LoVo (cell line): Measurements from ENCODE around the gene DPP6.
"Not testable (repeated sequence)": the region's sequence is repeated elsewhere in the genome, so short reads cannot be mapped to it uniquely, and the experiment has no call there.

Source experiments
- DNase-seq: peaks from one replicate; pipeline ENCODE4 v3.0.0-alpha.2; 2016; ENCODE audit warnings: low spot score

Gene DPP6

GRCh38 chr7:154148791-154149516 lies 96.8 kb downstream of the DPP6 start:
- DNase-seq, result not testable (repeated sequence)

DNA sequence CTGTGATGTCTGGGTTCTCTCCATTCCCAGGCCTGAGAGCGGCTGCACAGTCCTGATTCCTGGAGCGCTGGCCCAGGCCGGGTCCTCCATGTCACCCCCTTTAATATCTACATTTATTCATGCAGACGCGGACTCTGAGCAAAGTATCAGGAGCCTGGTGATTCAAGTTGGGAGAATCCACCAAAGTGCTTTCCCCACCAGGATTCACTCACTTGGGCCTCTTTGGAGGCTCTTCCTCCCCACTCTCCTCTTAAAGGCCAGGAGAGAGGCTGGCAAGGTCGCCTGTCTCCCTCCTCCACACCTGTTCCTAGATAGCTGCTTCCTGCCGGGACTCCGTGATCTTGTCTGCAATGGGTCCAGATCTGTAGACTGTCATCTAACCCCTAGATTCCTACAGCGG lies 98.5 kb downstream of the DPP6 start:
- DNase-seq, result not testable (repeated sequence)

DNA sequence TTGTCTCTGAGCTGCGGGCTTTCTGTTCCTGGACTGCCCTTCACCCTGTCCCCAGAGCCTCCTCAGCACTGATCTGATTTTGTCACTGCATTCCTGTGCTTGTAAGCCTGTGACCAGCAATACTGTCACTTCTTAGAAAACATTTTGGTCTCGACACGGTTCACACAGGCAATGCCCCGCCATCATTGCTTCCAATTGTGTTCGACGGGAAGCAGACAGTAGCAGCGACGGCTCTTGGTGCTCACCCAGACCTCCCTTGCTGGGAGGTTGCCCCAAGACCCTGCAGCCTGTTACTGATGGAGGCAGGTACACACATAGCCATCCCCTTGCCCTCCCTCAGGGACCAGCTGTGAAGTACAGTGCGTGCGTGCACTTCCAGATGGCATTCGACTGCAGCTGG lies 99.1 kb downstream of the DPP6 start:
- not testable (repeated sequence) for DNase-seq

GRCh38 chr7:154155928-154156327 lies 103.7 kb downstream of the DPP6 start:
- DNase-seq, result not testable (repeated sequence)

DNA sequence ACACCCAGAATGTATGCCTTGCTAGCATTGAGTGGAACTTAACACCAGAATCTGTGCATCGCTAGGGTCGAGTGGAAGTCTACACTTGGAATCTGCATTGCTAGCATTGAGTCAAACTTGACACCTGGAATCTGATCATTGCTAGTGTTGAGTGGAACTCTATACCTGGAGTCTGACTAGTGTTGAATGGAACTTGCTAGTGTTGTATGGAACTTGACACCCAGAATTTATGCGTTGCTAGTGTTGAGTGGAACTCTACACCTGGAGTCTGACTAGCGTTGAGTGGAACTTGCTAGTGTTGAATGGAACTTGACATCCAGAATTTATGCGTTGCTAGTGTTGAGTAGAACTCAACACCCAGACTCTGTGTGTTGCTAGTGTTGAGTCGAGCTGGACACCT lies 110.7 kb downstream of the DPP6 start:
- not testable (repeated sequence) for DNase-seq

DNA sequence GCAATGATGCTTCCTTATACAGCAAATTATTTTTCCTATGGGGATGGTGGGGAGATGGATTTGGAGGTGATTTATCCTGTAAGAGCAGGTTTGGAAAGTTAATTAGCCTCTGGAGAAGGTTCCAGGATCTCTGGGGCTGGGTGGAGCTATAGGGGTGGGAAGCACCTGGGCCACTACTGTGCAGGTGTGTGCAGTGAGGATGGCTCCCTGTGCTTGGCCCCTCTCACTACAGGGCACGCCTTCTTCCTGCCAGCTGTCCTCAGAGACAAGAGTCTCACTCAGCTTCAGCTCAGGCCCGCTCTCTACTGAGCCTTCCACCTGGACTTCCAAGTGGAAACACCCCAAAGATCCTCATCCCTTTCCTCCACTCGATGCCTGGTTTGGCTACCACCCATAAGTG lies 111.4 kb downstream of the DPP6 start:
- DNase-seq, result not testable (repeated sequence)

DNA sequence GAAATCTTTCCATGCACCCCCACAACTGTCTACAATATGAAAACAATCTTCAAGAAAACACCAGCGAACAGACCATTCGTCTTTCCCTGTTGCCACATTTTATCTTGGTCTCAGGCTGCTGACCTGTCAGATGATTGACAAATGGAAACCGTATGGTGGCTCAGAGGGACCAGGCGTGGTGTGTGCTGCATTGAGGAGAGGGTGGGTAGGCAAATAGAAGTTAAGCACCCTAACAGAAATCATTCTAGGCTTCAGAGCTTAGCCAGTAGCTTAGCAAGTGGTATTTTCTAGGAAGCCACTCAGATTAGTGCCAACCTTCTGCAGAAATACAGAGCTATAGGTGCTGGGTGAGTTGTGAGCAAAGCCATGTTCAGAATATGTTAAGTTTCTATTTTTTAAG lies 114.9 kb downstream of the DPP6 start:
- no peak for DNase-seq

GRCh38 chr7:154167807-154168206 lies 115.6 kb downstream of the DPP6 start:
- no peak for DNase-seq

- no peak for DNase-seq
These were observed 119.2 kb downstream of the DPP6 start for GRCh38 chr7:154171422-154171821.

DNA sequence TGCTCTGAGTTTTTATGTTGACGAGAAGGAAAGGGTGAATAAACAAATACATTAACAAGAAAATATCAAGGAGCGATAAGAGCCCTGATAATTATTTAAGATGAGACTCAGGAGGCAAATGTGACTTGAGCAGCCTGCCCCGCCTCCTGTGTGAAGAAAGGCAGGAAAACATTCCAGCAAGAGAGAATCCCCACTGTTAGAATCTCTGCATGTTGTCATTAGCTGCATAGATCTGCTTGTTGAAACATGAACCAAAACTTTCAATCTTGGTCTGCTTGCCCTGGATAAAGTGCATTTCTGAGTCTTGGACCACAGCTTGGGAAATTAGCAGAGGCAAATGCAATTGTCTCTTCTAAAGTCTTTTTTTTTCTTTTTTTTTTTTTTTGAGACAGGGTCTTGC lies 120.0 kb downstream of the DPP6 start:
- no peak for DNase-seq

DNA sequence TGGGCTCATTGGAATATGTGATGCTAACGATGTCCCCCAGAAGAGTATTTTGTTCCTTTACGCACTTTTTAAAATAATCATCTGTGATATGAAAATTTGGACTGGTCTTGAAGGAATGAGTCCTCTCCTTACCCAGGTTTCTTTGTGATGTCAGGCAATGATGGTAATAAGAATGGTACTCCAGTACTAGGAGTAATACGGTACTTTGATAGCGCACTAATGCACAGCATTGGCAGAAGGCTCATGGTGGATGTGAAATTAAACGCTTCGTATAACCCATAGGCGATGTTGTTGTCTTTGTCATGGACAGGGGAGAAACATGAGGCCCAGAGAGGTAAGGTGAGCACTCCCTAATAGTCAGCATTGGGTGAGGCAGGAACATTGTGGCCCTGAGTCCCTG lies 125.4 kb downstream of the DPP6 start:
- DNase-seq, result no peak

DNA sequence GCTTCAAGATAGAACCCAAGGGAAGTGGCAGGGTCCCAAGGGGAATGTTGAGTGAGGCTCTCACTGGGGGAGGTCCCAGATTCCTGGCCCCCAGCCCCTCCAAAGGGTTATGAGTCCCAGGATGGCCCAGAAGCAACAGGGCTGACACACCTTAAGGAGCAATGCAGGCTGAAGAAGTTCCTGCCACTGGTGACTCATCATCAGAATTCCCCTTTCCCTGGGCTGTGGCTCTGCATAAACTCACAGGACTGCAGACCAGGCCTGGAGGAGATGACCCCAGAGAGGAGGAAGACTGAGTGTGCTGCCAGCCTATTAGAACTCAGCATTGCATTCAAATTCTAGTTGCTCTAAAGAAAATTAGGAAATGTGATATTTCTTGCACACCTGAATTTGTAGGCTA lies 126.7 kb downstream of the DPP6 start:
- no peak for DNase-seq

GRCh38 chr7:154183482-154183881 lies 131.3 kb downstream of the DPP6 start:
- DNase-seq, result no peak

- no peak for DNase-seq
These were observed 131.7 kb downstream of the DPP6 start for GRCh38 chr7:154183946-154184345.

- no peak for DNase-seq
These were observed 134.6 kb downstream of the DPP6 start for GRCh38 chr7:154186811-154187210.

GRCh38 chr7:154188330-154188729 lies 136.1 kb downstream of the DPP6 start:
- no peak for DNase-seq

- no peak for DNase-seq
These were observed 143.1 kb downstream of the DPP6 start for GRCh38 chr7:154195266-154195665.

- DNase-seq, result no peak
These were observed 146.3 kb downstream of the DPP6 start for GRCh38 chr7:154198481-154198880.

GRCh38 chr7:154200241-154200640 lies 148.0 kb downstream of the DPP6 start:
- no peak for DNase-seq

DNA sequence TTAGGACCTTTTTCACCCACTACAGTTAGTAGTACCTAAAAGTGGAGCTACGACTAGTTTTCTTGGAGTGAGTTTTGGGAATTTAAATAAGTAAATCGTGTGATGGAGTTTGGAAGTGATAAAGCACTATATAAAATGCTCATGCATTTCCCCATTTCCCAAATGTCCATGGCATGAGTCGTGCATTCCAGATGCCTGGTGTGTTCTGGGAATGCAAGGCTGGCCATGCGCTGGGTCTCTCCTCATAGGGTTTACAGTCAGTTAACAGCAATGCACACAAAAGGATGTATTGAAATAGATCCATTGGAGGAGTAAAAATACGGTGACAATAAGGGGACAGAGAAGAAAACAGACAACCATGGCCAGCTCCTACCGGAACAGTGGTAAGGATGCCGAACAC lies 149.8 kb downstream of the DPP6 start:
- DNase-seq, result no peak

DNA sequence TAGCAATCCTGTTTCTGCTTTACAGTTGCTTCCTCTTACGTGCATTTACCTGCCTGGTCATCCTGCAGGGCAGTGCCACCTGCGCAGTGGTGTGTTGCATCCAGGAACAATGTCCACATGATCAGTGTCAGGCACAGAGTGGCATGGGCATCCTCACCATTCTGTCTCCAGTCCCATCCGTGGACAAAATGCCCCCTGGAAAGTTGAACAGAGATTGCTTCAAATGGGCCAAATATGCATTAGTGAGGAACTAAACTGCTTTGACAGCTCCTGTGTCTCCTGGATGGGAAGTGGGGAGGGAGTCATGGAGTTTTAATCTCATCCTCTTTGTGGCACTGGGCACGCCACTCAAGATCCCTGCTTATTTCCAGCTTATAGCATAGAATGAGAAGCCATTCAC lies 151.8 kb downstream of the DPP6 start:
- no peak for DNase-seq

DNA sequence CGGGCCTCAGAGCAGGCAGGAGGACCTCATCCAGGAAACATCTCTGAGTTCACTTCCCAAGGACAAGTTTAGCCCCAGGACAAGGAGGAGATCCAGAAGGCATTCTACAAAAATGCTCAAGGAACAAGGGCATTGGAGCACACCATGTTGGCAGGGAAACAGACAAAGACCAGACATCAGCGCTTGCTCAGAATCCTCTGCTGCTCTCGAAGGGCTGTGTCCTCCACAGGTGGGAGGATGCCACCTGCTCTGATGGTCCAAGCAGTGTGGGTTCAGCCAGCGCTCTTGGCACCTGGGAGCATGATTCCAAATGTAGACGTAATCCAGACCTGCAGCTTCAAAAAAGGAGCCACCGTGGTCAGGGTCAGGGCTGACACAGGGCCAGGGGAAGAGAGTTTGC lies 160.7 kb downstream of the DPP6 start:
- no peak for DNase-seq

- DNase-seq, result no peak
These were observed 165.6 kb downstream of the DPP6 start for GRCh38 chr7:154217688-154218340.

DNA sequence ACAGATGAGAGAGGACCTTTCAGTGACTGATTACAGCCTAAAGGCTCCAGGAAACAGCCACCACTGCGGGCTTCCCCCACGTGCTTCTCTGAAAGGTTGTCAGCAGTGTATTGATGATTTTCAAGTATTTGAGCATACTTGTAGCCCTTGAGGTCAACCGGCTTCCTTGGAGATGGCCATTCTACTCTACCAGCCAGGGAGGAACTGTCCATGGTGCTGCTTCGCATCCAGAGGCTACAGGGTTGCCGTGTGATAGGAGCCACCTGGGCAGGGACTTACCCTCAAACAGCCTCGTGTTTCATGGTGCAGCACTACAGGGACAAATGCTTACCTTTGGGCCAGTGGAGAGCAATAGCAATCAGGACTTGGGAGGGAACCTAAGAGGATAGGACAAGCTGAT lies 179.5 kb downstream of the DPP6 start:
- no peak for DNase-seq
